HG02885 (cell line): Measurements from ENCODE around the gene UNC13C.
A peak's percentile ranks its signal among the peaks of the same experiment; 100 is the strongest.

ENCODE experiments used
- ATAC-seq: cut with Tn5 transposase; IDR thresholded peaks from one replicate; pipeline ENCODE4 v1.9.1; 2021; ENCODE audit warnings: mild to moderate bottlenecking; ENCODE audit not compliant: unreplicated experiment, poor library complexity

The UNC13C gene

GRCh38 chr15:54101664-54102270, 123.5 kb downstream of the UNC13C start:
- no peak for ATAC-seq

DNA sequence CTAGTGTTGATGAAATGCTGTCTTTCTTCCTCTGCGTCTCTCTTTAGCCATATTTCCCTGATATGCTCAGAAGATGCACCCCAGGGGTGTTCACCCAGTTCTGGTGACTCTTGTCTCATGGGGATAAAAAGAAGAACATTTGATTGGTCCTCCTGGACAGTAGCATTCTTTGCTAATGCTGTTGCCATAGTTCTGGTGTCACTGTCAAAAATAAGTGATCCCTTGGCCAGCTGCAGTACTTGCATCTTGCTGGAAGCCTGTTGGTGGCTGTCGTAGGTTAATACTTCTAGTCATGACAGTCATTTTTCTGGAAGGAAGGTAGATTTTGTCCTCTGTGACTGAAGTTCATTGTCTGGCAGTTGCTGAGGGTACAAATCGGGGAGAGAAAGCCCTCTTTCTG, 124.5 kb downstream of the UNC13C start:
- no peak for ATAC-seq

- no peak for ATAC-seq
Measured at GRCh38 chr15:54109014-54109413, 130.8 kb downstream of the UNC13C start.

GRCh38 chr15:54119051-54119450, 140.8 kb downstream of the UNC13C start:
- ATAC-seq = no peak

DNA sequence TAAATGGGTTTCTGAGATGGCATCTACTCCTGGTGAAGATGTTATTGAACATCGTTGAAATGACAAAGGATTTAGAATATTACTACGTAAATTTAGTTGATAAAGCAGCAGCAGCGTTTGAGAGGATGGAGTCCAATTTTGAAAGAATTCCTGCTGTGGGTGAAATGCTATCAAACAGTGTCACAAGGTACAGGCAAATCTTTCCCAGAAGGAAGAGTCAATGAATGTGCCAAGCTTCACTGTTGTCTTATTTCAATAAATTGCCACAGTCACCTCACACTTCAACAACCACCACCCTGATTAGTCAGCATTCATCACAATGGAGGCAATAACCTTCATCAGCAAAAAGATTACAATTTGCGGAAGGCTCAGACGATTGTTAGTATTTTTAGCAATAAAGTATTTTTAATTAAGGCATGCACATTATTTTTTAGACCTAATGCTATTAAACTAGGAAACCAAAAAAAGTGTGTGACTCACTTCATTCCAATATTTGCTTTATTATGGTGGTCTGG, 142.8 kb downstream of the UNC13C start:
- no peak for ATAC-seq

GRCh38 chr15:54127574-54127973, 149.3 kb downstream of the UNC13C start:
- no peak for ATAC-seq

- ATAC-seq = no peak
Measured at GRCh38 chr15:54131410-54131809, 153.2 kb downstream of the UNC13C start.

- no peak for ATAC-seq
Measured at GRCh38 chr15:54149115-54149531, 170.9 kb downstream of the UNC13C start.

GRCh38 chr15:54150255-54150654, 172.0 kb downstream of the UNC13C start:
- ATAC-seq = peak; percentile 52

DNA sequence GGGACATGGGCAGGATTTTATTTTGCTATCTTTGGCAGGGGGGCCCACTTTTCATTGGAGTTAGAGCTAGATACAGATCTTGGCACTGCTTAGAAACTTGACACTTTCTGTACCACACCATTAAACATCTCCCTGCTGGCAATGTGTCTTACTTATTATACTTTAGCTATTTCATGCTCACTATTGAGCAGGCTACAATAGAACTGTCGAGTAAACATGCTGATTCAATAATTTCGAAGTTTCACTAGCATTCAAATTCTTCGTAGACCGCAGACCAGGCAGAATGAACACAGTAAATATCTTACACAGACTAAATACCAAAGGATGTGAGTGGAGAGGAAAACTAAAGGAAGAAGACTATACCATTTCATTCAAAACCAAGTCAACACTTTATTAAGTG, 180.8 kb downstream of the UNC13C start:
- no peak for ATAC-seq

GRCh38 chr15:54187325-54187724, 209.1 kb downstream of the UNC13C start:
- no peak for ATAC-seq

- no peak for ATAC-seq
Measured at GRCh38 chr15:54197995-54198394, 219.8 kb downstream of the UNC13C start.

GRCh38 chr15:54206586-54207321, 228.5 kb downstream of the UNC13C start:
- no peak for ATAC-seq

GRCh38 chr15:54208786-54209185, 230.5 kb downstream of the UNC13C start:
- no peak for ATAC-seq

- no peak for ATAC-seq
Measured at GRCh38 chr15:54212635-54213034, 234.4 kb downstream of the UNC13C start.

DNA sequence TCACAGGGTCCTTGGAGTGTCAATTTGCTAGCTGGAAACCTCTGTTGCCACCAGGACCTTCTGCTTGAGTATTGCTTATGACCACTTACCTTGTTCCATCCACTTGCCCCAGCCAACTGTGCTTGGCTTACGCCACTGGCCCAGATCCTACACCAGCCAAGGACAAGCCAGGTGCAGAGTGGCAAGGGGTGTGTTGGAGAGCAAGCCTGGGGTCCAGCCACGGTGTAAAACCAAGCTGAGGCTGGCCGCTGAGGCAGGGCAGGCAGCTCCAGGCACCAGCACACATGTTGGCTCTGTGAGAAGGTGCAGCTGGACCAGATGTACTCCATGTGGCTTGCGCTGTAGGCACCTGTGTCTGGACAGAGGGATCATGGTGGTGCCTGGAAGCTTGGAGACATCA, 248.2 kb downstream of the UNC13C start:
- ATAC-seq = no peak

- no peak for ATAC-seq
Measured at GRCh38 chr15:54227569-54227968, 249.3 kb downstream of the UNC13C start.

GRCh38 chr15:54250326-54250725, 272.1 kb downstream of the UNC13C start:
- ATAC-seq = no peak

- ATAC-seq = no peak
Measured at GRCh38 chr15:54256190-54256589, 277.9 kb downstream of the UNC13C start.

- ATAC-seq = no peak
Measured at GRCh38 chr15:54273928-54274327, 295.7 kb downstream of the UNC13C start.

GRCh38 chr15:54277834-54278233, 299.6 kb downstream of the UNC13C start:
- ATAC-seq = no peak

DNA sequence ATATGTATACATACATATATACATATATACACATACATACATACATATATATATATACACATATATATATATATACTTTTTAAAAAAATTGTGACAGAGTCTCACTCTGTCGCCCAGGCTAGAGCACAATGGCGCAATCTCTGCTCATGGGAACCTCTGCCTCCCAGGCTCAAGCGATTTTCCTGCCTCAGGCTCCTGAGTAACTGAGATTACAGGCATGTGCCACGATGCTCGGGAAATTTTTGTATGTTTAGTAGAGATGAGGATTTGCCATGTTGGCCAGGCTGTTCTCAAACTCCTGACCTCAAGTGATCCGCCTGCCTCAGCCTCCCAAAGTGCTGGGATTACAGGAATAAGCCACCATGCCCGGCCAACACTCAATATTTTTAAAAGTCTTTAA, 302.5 kb downstream of the UNC13C start:
- ATAC-seq = no peak
